Adrenal gland (tissue), 12 donors: Measurements from ENCODE around the gene ACER3. TPM values are rescaled to one million over a fixed set of nuclear protein-coding genes. Genes with fewer than 3 reads are reported as not detected.

Experiments
- DNase-seq, 7 donors: peaks; one replicate each; pipeline ENCODE4 v3.0.0-alpha.2; 2019 to 2020
- H3K27ac ChIP-seq, 5 donors: fragments of 200-600 bp; sonication (generic) in 4 of 5; 1 replicate in 3 of 5; 2 replicates in 2 of 5; pipeline versions ENCODE4 v1.5.1 to v1.8.0; 2016 to 2020; ENCODE audit warnings: mild to moderate bottlenecking in 1 of 5
- H3K27me3 ChIP-seq: fragments of 200-600 bp; 2 replicates; pipeline ENCODE4 v1.8.0; 2021
- H3K36me3 ChIP-seq, 2 donors: fragments of 200-600 bp; replicated peaks in 1 of 2; 1 replicate in 1 of 2; 2 replicates in 1 of 2; pipeline versions ENCODE4 v1.5.1 to v1.8.0; 2018 to 2022
- H3K4me1 ChIP-seq, 2 donors: fragments of 200-600 bp; replicated peaks in 1 of 2; 1 replicate in 1 of 2; 2 replicates in 1 of 2; pipeline versions ENCODE4 v1.5.1 to v1.8.0; 2018 to 2021
- H3K4me3 ChIP-seq, 4 donors: fragments of 200-600 bp; sonication (generic) in 3 of 4; one replicate each; pipeline ENCODE4 v1.5.1; 2016 to 2018
- H3K9me3 ChIP-seq, 3 donors: fragments of 200-600 bp; sonication (generic) in 1 of 3; replicated peaks in 1 of 3; 1 replicate in 2 of 3; 2 replicates in 1 of 3; pipeline versions ENCODE4 v1.5.1 to v1.8.0; 2016 to 2021
- POLR2A ChIP-seq, 2 donors: fragments of 450-650 bp; IDR thresholded peaks; one replicate each; pipeline ENCODE4 v1.6.1; 2017; ENCODE audit warnings: antibody characterized with exemption in 2 of 2, mild to moderate bottlenecking in 2 of 2, moderate library complexity in 1 of 2
- WGBS, 4 donors: extraction: QIAGEN DNeasy Blood & Tissue Kit in 2 of 4; methylation state at CpG; one replicate each; pipeline versions ENCODE4 v1.1.5 to v1.1.7; 2013 to 2017; 5-methylcytosine and 5-hydroxymethylcytosine counted together
- intact Hi-C, 2 donors: fragments of 100-400 bp; cut with DNase I; formaldehyde crosslinking; loops; one replicate each; pipeline versions ENCODE4 v1.14.1 to v1.15.0; 2022 to 2023
- polyA plus RNA-seq, 3 donors: library from polyadenylated mRNA; stranded (reverse); fragments of 200-250 nt in 2 of 3; fragments of 350-450 nt in 1 of 3; fragmentation: Illumina TruSeq in 1 of 3; extraction: RNeasy Lipid Tissue Mini Kit (QIAGEN cat#74804) in 1 of 3; gene quantifications; one replicate each; pipeline ENCODE4 v1.2.3, GENCODE V29; 2013 to 2014
- total RNA-seq, 9 donors: library from RNA; depleted of rRNA in 4 of 9; stranded (reverse); fragments of >200 nt in 4 of 9; fragments of 120-200 nt in 1 of 9; fragmentation: NEBNext Ultra II Directional in 1 of 9; extraction: Animal tissue kit (Norgen Biotek cat#: 25700) in 1 of 9; gene quantifications; one replicate each; pipeline versions ENCODE4 v1.1.0 to v1.2.4, GENCODE V29; 2013 to 2023
- TF ChIP-seq, protein P1 (sequence below), 6 experiments: fragments of 450-650 bp in 4 of 6; fragments of 200-600 bp in 2 of 6; sonication (generic) in 1 of 6; IDR thresholded peaks; 1 replicate in 5 of 6; 2 replicates in 1 of 6; pipeline versions ENCODE4 v1.5.1 to v1.8.0; 2016 to 2021; ENCODE audit warnings: antibody characterized with exemption in 6 of 6, mild to moderate bottlenecking in 2 of 6, moderate library complexity in 1 of 6
- donor health status: healthy with polysubstance abuse.
- donor health status: Bipolar disorder and iron deficiency.
- donor health status: DM: yes; HTN: yes; CAD: no.
- donor health status: DM: no; HTN: no; CAD: no.
- donor health status: DM: no; HTN: no; CAD: no.
- donor health status: DM: yes; HTN: yes; CAD: no.

ACER3 gene
- total and polyA plus RNA-seq, 12 donors, result 4.1 to 22.0 (median 15.3) TPM

DNA sequence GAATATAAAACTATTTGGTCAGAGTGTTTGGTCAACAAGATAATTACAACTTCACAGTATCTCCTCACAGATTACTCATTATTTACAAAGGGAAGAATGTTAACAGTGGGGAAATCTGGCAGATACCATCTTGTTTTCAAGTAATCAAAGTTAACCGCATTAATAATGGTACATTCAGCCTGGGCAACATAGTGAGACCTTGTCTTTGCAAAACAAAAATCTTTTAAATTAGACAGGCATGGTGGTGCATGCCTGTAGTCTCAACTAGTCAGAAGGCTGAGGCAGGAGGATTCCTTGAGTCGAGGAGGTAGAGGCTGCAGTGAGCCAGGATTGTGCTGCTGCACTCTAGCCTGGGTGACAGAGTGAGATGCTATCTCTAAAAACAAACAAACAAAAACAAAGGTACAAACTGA is 78.5 kb downstream of the ACER3 start:
- WGBS, 4 donors, result 85 to 96% (median 90%) methylated on average over 2 of the region's 2 CpGs
- H3K27me3 ChIP-seq, result no peaks in the 10 kb centered on the region
- DNase-seq, result no peak
- no peaks in the 10 kb centered on the region for H3K36me3 ChIP-seq
- H3K27ac ChIP-seq, result no peak overlapping the region
- TF ChIP-seq POLR2A (IDR thresholded peaks at IDR 0.05), result no peak
- H3K4me1 ChIP-seq, result no peaks in the 10 kb centered on the region
- peaks cover 0 to 12% (median 0%) of the 10 kb centered on the region in 3 donors for H3K9me3 ChIP-seq
- H3K4me3 ChIP-seq, result no peak overlapping the region
- intact Hi-C loops, result no loop called here

DNA sequence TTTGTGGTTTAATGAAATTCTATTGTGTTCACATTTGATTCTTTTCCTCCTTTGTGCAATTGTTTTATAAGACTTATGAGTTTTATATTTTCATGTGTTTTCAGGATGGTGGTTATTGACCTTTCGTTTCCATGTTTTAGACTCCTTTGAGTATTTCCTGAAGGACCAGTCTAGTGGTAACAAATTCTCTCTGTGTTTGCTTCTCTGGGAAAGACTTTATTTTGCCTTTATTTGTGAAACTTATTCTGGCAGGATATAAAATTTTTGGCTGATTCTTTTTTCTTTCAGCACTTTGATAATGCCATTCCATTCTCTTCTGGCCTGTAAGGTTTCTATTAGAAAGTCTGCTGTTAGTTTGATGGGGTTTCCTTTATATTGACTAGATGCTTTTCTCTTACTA is 83.5 kb downstream of the ACER3 start:
- Histone ChIP-seq H3K9me3 (peaks cover 0 to 9% (median 0%) of the 10 kb centered on the region in 3 donors), H3K27ac (no peak overlapping the region), H3K27me3 (no peaks in the 10 kb centered on the region), H3K4me1 (no peaks in the 10 kb centered on the region), H3K36me3 (no peaks in the 10 kb centered on the region), H3K4me3 (no peak overlapping the region)
- WGBS, 4 donors, result 82 to 100% (median 94%) methylated on average over 1 of the region's 1 CpG
- DNase-seq, result no peak
- intact Hi-C loops, result no loop called here
- TF ChIP-seq, protein P1, sequence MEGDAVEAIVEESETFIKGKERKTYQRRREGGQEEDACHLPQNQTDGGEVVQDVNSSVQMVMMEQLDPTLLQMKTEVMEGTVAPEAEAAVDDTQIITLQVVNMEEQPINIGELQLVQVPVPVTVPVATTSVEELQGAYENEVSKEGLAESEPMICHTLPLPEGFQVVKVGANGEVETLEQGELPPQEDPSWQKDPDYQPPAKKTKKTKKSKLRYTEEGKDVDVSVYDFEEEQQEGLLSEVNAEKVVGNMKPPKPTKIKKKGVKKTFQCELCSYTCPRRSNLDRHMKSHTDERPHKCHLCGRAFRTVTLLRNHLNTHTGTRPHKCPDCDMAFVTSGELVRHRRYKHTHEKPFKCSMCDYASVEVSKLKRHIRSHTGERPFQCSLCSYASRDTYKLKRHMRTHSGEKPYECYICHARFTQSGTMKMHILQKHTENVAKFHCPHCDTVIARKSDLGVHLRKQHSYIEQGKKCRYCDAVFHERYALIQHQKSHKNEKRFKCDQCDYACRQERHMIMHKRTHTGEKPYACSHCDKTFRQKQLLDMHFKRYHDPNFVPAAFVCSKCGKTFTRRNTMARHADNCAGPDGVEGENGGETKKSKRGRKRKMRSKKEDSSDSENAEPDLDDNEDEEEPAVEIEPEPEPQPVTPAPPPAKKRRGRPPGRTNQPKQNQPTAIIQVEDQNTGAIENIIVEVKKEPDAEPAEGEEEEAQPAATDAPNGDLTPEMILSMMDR (IDR thresholded peaks at IDR 0.05), result no peak
- TF ChIP-seq POLR2A (IDR thresholded peaks at IDR 0.05), result no peak

DNA sequence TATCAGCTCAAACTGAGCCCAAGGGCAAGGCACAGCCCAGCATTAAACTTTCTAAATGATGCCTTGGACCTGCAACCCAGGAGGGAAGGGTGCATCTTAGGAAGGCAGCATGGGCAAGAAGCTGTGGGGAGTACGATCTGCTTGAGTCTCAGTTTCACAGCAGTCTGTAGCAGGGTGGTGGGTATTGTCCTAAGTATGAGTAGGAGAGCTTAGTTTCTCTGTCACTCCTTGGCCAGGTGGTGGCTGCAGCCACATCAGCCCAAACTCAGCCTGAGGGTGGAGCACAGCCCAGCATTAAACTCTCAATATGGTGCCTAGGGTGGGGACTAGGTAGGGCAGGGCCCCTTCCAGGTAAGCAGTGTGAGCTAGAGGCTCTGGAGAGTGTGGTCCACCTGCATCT is 85.5 kb downstream of the ACER3 start:
- TF ChIP-seq, protein P1 (IDR thresholded peaks at IDR 0.05), result no peak
- TF ChIP-seq POLR2A (IDR thresholded peaks at IDR 0.05), result no peak
- no peak overlapping the region for H3K27ac ChIP-seq
- no peaks in the 10 kb centered on the region for H3K4me1 ChIP-seq
- intact Hi-C loops, result no loop called here
- peaks cover 0 to 9% (median 0%) of the 10 kb centered on the region in 3 donors for H3K9me3 ChIP-seq
- H3K36me3 ChIP-seq, result no peaks in the 10 kb centered on the region
- no peaks in the 10 kb centered on the region for H3K27me3 ChIP-seq
- no peak overlapping the region for H3K4me3 ChIP-seq
- WGBS, 4 donors, result 89 to 100% (median 96%) methylated on average over 1 of the region's 1 CpG
- DNase-seq, result no peak

DNA sequence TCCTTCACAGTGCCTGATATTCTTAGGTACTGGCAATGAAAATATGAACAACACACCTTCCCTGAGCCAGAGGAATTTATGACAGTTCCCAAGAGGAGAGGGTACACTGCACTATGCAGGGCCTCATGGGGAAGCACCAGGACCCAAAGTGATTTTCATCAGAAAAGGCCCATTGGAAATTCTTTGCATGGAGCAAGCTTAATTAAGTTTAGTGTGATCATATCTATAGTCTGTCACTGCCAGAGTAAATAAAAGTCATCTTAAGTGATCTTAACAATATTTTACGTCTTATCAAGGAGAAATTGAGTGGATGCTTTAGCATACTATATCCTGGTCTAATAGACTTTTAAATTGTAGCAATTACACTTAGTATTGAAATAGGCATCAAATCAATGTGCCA is 86.5 kb downstream of the ACER3 start:
- no peak for TF ChIP-seq POLR2A (IDR thresholded peaks at IDR 0.05)
- TF ChIP-seq, protein P1 (IDR thresholded peaks at IDR 0.05), result no peak
- Histone ChIP-seq H3K4me1 (no peaks in the 10 kb centered on the region), H3K27me3 (no peaks in the 10 kb centered on the region), H3K36me3 (no peaks in the 10 kb centered on the region), H3K27ac (no peak overlapping the region), H3K4me3 (no peak overlapping the region), H3K9me3 (peaks cover 0 to 9% (median 0%) of the 10 kb centered on the region in 3 donors)
- intact Hi-C loops, result no loop called here
- 88 to 95% (median 93%) methylated on average over 1 of the region's 1 CpG for WGBS, 4 donors
- no peak for DNase-seq

- Histone ChIP-seq H3K9me3 (peaks cover 0 to 9% (median 0%) of the 10 kb centered on the region in 3 donors), H3K4me3 (no peak overlapping the region), H3K4me1 (no peaks in the 10 kb centered on the region), H3K27ac (no peak overlapping the region), H3K36me3 (no peaks in the 10 kb centered on the region), H3K27me3 (no peaks in the 10 kb centered on the region)
- DNase-seq, result no peak
- intact Hi-C loops, result no loop called here
- WGBS, 4 donors, result 88 to 98% (median 90%) methylated on average over 3 of the region's 3 CpGs
- no peak for TF ChIP-seq POLR2A (IDR thresholded peaks at IDR 0.05)
- TF ChIP-seq, protein P1 (IDR thresholded peaks at IDR 0.05), result no peak
Measured at GRCh38 chr11:76947800-76948199, 87.1 kb downstream of the ACER3 start.
